GM12872 (cell line): ENCODE data around the gene GNGT1.

Source experiments
- TF ChIP-seq, protein P1 (sequence below): IDR thresholded peaks from 3 replicates; pipeline ENCODE4 v1.5.1; 2011; ENCODE audit warnings: low read depth, mild to moderate bottlenecking, low read length, moderate library complexity; ENCODE audit not compliant: insufficient read depth

The GNGT1 gene

DNA sequence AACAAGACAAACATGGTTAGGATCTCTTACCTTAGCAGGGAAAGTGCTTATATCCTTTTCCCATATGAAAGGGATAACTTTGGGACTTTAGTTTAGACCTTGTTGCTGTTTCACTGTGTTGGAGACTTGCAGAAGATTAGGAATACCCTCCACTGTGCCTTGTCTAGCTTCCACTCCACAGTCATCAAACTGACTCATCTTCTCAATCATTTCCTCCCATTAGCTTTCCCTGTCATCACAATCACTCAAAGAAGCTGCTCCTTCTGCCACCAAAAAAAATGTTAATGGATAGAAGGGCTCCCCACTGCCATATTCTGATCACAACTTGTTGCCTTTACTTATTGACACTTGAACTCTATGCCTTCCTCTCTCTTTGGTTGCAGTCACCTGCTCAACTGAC is 31.9 kb downstream of the GNGT1 start:
- TF ChIP-seq, protein P1, sequence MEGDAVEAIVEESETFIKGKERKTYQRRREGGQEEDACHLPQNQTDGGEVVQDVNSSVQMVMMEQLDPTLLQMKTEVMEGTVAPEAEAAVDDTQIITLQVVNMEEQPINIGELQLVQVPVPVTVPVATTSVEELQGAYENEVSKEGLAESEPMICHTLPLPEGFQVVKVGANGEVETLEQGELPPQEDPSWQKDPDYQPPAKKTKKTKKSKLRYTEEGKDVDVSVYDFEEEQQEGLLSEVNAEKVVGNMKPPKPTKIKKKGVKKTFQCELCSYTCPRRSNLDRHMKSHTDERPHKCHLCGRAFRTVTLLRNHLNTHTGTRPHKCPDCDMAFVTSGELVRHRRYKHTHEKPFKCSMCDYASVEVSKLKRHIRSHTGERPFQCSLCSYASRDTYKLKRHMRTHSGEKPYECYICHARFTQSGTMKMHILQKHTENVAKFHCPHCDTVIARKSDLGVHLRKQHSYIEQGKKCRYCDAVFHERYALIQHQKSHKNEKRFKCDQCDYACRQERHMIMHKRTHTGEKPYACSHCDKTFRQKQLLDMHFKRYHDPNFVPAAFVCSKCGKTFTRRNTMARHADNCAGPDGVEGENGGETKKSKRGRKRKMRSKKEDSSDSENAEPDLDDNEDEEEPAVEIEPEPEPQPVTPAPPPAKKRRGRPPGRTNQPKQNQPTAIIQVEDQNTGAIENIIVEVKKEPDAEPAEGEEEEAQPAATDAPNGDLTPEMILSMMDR: no peak

DNA sequence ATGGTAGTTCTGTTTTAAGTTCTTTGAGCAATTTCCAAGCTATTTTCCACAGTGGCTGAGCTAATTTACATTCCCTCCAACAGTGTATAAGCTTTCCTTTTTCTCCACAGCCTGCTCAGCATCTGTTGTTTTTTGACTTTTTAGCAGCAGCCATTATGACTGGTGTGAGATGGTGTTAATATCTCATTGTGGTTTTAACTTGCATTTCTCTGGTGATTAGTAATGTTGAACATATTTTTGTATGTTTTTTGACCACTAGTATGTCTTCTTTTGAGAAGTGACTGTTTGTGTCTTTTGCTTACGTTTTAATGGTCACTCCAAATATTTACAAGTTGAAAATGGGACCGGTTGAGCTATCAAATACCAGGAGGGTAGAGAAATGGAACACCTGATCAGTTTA is 35.6 kb downstream of the GNGT1 start:
- TF ChIP-seq, protein P1: no peak

GRCh38 chr7:93943816-93944540 is 37.6 kb downstream of the GNGT1 start:
- TF ChIP-seq, protein P1: no peak

- TF ChIP-seq, protein P1: no peak
Measured at GRCh38 chr7:93944673-93945072, 38.3 kb downstream of the GNGT1 start.

DNA sequence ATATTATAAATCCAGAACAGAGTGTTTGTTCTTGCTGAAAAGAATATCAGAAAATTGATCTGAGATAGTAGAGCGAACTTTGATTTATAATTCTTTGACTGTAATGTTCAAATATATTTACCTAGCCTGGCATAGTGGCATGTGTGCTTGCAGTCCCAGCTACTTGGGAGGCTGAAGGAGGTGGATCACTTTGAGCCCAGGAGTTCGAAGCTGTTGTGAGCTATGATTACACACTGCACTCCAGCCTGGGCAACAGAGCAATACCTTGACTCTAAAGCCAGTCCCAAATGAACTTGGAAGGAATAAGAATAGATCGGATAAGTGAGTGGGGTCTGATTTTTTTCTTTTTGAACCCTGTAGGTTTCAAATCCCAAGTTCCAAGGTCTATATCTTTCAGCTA is 38.7 kb downstream of the GNGT1 start:
- TF ChIP-seq, protein P1: no peak

- TF ChIP-seq, protein P1: no peak
Measured at GRCh38 chr7:93945756-93946535, 39.6 kb downstream of the GNGT1 start.

DNA sequence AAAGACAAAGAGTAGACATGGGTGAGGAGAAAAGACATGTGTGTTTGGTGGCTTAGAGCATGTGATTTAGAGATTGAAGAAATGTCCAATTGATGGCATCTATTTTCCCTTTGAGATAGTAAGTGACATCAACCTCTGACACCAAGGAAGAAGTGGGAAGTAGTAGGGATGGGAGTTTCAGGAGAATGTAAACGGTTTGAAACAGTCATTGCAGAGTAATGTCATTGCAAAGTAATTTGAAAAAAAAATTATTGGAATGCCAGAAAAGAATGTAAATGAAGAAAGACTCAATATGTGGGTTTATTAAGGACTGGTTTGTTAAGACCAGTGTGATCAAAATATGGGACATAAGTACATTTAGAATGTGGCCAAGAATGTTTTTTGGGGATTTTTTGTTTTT is 41.7 kb downstream of the GNGT1 start:
- TF ChIP-seq, protein P1: no peak
